NB4 (cell line): Measurements from ENCODE around the gene ANAPC10.

Experiments used
- CTCF ChIP-seq: IDR thresholded peaks from one replicate; pipeline ENCODE4 v1.5.1; 2012; ENCODE audit warnings: low read depth, low read length
- POLR2A ChIP-seq: IDR thresholded peaks from 2 replicates; pipeline ENCODE4 v1.6.1; 2011; ENCODE audit warnings: mild to moderate bottlenecking; ENCODE audit not compliant: insufficient read length; ENCODE audit errors: extremely low read depth

- TF ChIP-seq POLR2A (no peak), CTCF (no peak)
Observed at GRCh38 chr4:144985531-144985930, 112.5 kb downstream of the ANAPC10 start.
